Astrocyte (in vitro differentiated cells and primary cell): Measurements from ENCODE around the gene SRC. TPM values are rescaled to one million over a fixed set of nuclear protein-coding genes. Genes with fewer than 3 reads are reported as not detected.

ENCODE experiments used
- DNase-seq: peaks from one replicate; pipeline ENCODE4 v3.0.0-alpha.2; 2010; ENCODE audit warnings: low read depth
- FAIRE-seq: peaks from 2 replicates; lab custom pipeline; 2011; peaks lifted over from hg19 to GRCh38; lab: Jason Lieb, UNC
- H2AFZ ChIP-seq: 2 replicates; pipeline ENCODE4 v1.6.0; 2012; ENCODE audit warnings: low read depth, low read length, inconsistent platforms
- H3K27ac ChIP-seq: 2 replicates; pipeline ENCODE4 v1.5.1; 2011; ENCODE audit warnings: low read depth, low read length, inconsistent platforms
- H3K27me3 ChIP-seq: 2 replicates; pipeline ENCODE4 v1.6.0; 2011; ENCODE audit warnings: low read length, inconsistent platforms; ENCODE audit not compliant: insufficient read depth
- H3K36me3 ChIP-seq: 2 replicates; pipeline ENCODE4 v1.5.1; 2011; ENCODE audit warnings: low read length, inconsistent platforms; ENCODE audit not compliant: insufficient read depth
- H3K4me1 ChIP-seq: 2 replicates; pipeline ENCODE4 v1.5.1; 2011; ENCODE audit warnings: low read length, inconsistent platforms; ENCODE audit not compliant: insufficient read depth
- H3K4me2 ChIP-seq: 2 replicates; pipeline ENCODE4 v1.6.0; 2012; ENCODE audit warnings: low read length, inconsistent platforms
- H3K4me3 ChIP-seq: 2 replicates; pipeline ENCODE4 v1.5.1; 2011; ENCODE audit warnings: low read depth, mild to moderate bottlenecking, low read length, inconsistent platforms; ENCODE audit not compliant: insufficient read depth
- H3K79me2 ChIP-seq: 2 replicates; pipeline ENCODE4 v1.6.0; 2012; ENCODE audit warnings: mild to moderate bottlenecking, low read length, inconsistent platforms; ENCODE audit not compliant: insufficient read depth
- H3K9ac ChIP-seq: 2 replicates; pipeline ENCODE4 v1.6.0; 2012; ENCODE audit warnings: mild to moderate bottlenecking, low read length, inconsistent platforms
- H3K9me3 ChIP-seq: 2 replicates; pipeline ENCODE4 v1.5.1; 2012; ENCODE audit warnings: low read depth, mild to moderate bottlenecking, low read length, inconsistent platforms; ENCODE audit not compliant: insufficient read depth
- H4K20me1 ChIP-seq: 2 replicates; pipeline ENCODE4 v1.6.0; 2012; ENCODE audit warnings: low read length, inconsistent platforms; ENCODE audit not compliant: insufficient read depth
- H3K27ac Mint-ChIP-seq: one replicate; pipeline ENCODE4 v1.8.0; 2021; ENCODE audit warnings: mild to moderate bottlenecking, mixed read lengths; ENCODE audit not compliant: unreplicated experiment
- H3K27me3 Mint-ChIP-seq: one replicate; pipeline ENCODE4 v1.8.0; 2021; ENCODE audit warnings: low read depth, mixed read lengths; ENCODE audit not compliant: unreplicated experiment
- H3K36me3 Mint-ChIP-seq: one replicate; pipeline ENCODE4 v1.8.0; 2021; ENCODE audit warnings: low read depth, mixed read lengths; ENCODE audit not compliant: unreplicated experiment
- H3K4me1 Mint-ChIP-seq: one replicate; pipeline ENCODE4 v1.8.0; 2021; ENCODE audit warnings: low read depth, mixed read lengths; ENCODE audit not compliant: unreplicated experiment
- H3K4me3 Mint-ChIP-seq: one replicate; pipeline ENCODE4 v1.8.0; 2021; ENCODE audit warnings: mild to moderate bottlenecking, moderate library complexity, mixed read lengths; ENCODE audit not compliant: unreplicated experiment
- H3K9me3 Mint-ChIP-seq: one replicate; pipeline ENCODE4 v1.8.0; 2021; ENCODE audit warnings: mild to moderate bottlenecking, mixed read lengths; ENCODE audit not compliant: unreplicated experiment
- CTCF ChIP-seq: IDR thresholded peaks from 2 replicates; pipeline ENCODE4 v1.5.1; 2011; ENCODE audit warnings: low read depth, mild to moderate bottlenecking, inconsistent platforms, low read length, moderate library complexity; ENCODE audit not compliant: insufficient read depth
- EZH2 ChIP-seq: IDR thresholded peaks from 2 replicates; pipeline ENCODE4 v1.6.1; 2012; ENCODE audit warnings: mild to moderate bottlenecking, low read length, inconsistent platforms; ENCODE audit not compliant: insufficient read depth
- total RNA-seq: library from RNA; stranded (reverse); gene quantifications from 2 replicates; pipeline ENCODE4 v1.2.1, GENCODE V29; 2021

SRC gene
- total RNA-seq, 1 donor from 2014 or later, result 33.4 TPM

GRCh38 chr20:37423545-37423944 lies 77.6 kb downstream of the SRC start:
- DNase-seq, result no peak
- H3K27me3 ChIP-seq, result peaks cover 58% of the 10 kb centered on the region

GRCh38 chr20:37424062-37424851 lies 78.3 kb downstream of the SRC start:
- H3K27ac Mint-ChIP-seq, result no peak overlapping the region
- H3K4me3 Mint-ChIP-seq, result no peak overlapping the region
- FAIRE-seq (no peak), DNase-seq (no peak)
- Histone ChIP-seq H3K4me1 (peaks cover 3% of the 10 kb centered on the region), H4K20me1 (no peaks in the 10 kb centered on the region), H3K4me2 (no peak overlapping the region), H3K9me3 (no peaks in the 10 kb centered on the region), H2AFZ (no peak overlapping the region), H3K27me3 (peaks cover 51% of the 10 kb centered on the region), H3K36me3 (no peaks in the 10 kb centered on the region), H3K9ac (no peak overlapping the region), H3K79me2 (no peaks in the 10 kb centered on the region), H3K4me3 (no peak overlapping the region), H3K27ac (no peak overlapping the region)
- TF ChIP-seq CTCF (no peak), EZH2 (no peak)
- H3K36me3 Mint-ChIP-seq, result no peaks in the 10 kb centered on the region
- peaks cover 46% of the 10 kb centered on the region for H3K27me3 Mint-ChIP-seq
- peaks cover 10% of the 10 kb centered on the region for H3K4me1 Mint-ChIP-seq
- H3K9me3 Mint-ChIP-seq, result no peaks in the 10 kb centered on the region

More at GRCh38 chr20:37423545-37423944, 77.6 kb downstream of the SRC start:
- Histone ChIP-seq H3K9ac (no peak overlapping the region), H3K27ac (no peak overlapping the region), H3K4me3 (no peak overlapping the region), H3K4me1 (peaks cover 3% of the 10 kb centered on the region), H3K9me3 (no peaks in the 10 kb centered on the region), H4K20me1 (no peaks in the 10 kb centered on the region), H3K4me2 (no peak overlapping the region), H3K36me3 (no peaks in the 10 kb centered on the region), H2AFZ (no peak overlapping the region), H3K79me2 (no peaks in the 10 kb centered on the region)
- peaks cover 10% of the 10 kb centered on the region for H3K4me1 Mint-ChIP-seq
- H3K27me3 Mint-ChIP-seq, result peaks cover 46% of the 10 kb centered on the region
- no peak for FAIRE-seq
- H3K9me3 Mint-ChIP-seq, result no peaks in the 10 kb centered on the region
- TF ChIP-seq CTCF (no peak), EZH2 (no peak)
- H3K4me3 Mint-ChIP-seq, result no peak overlapping the region
- no peaks in the 10 kb centered on the region for H3K36me3 Mint-ChIP-seq
- H3K27ac Mint-ChIP-seq, result no peak overlapping the region

- Histone ChIP-seq H3K4me3 (no peak overlapping the region), H3K4me1 (peaks cover 3% of the 10 kb centered on the region), H3K79me2 (no peaks in the 10 kb centered on the region), H4K20me1 (no peaks in the 10 kb centered on the region), H3K27me3 (peaks cover 47% of the 10 kb centered on the region), H3K9me3 (no peaks in the 10 kb centered on the region), H3K27ac (no peak overlapping the region), H3K4me2 (no peak overlapping the region), H3K9ac (no peak overlapping the region), H3K36me3 (no peaks in the 10 kb centered on the region), H2AFZ (no peak overlapping the region)
- no peaks in the 10 kb centered on the region for H3K36me3 Mint-ChIP-seq
- DNase-seq (no peak), FAIRE-seq (no peak)
- no peak for TF ChIP-seq CTCF
- TF ChIP-seq EZH2, result no peak
- H3K27ac Mint-ChIP-seq, result no peak overlapping the region
- no peaks in the 10 kb centered on the region for H3K9me3 Mint-ChIP-seq
- H3K27me3 Mint-ChIP-seq, result peaks cover 43% of the 10 kb centered on the region
- H3K4me3 Mint-ChIP-seq, result no peak overlapping the region
- peaks cover 10% of the 10 kb centered on the region for H3K4me1 Mint-ChIP-seq
Measured at GRCh38 chr20:37425103-37425625, 79.2 kb downstream of the SRC start.
